MCF 10A (cell line): ENCODE data around the gene NSUN2. TPM values are rescaled to one million over a fixed set of nuclear protein-coding genes. Genes with fewer than 3 reads are reported as not detected.

Experiments used
- BruUV-seq: library from RNA; stranded (reverse); fragments of 400-500 nt; replicated peaks from 2 replicates; lab custom pipeline; 2021; lab: Mats Ljungman, UMichigan
- CTCF ChIA-PET: fragments of 300-600 bp; sonication (Branson Sonifier 250); formaldehyde crosslinking; extraction: SDS; loops from one replicate; lab custom pipeline; 2021; ENCODE audit warnings: antibody characterized with exemption, inconsistent platforms; lab: Yijun Ruan, JAX
- POLR2A ChIA-PET: fragments of 300-600, 350-650 bp; sonication (Branson Sonifier 250); formaldehyde crosslinking; extraction: SDS; loops from one replicate; lab custom pipeline; 2020; ENCODE audit warnings: antibody characterized with exemption, inconsistent platforms; lab: Yijun Ruan, JAX
- DNase-seq: peaks from one replicate; pipeline ENCODE4 v3.0.0-alpha.2; 2018; ENCODE audit not compliant: unreplicated experiment
- H3K27ac Mint-ChIP-seq: one replicate; pipeline ENCODE4 v1.8.0; 2022; ENCODE audit warnings: mild to moderate bottlenecking, low read depth, mixed read lengths; ENCODE audit not compliant: unreplicated experiment
- H3K27me3 Mint-ChIP-seq: one replicate; pipeline ENCODE4 v1.8.0; 2022; ENCODE audit warnings: mixed read lengths; ENCODE audit not compliant: insufficient read depth, unreplicated experiment
- H3K36me3 Mint-ChIP-seq: one replicate; pipeline ENCODE4 v1.8.0; 2022; ENCODE audit warnings: mild to moderate bottlenecking, moderate library complexity, mixed read lengths; ENCODE audit not compliant: insufficient read depth, unreplicated experiment
- H3K4me1 Mint-ChIP-seq: one replicate; pipeline ENCODE4 v1.8.0; 2022; ENCODE audit warnings: mixed read lengths; ENCODE audit not compliant: insufficient read depth, unreplicated experiment
- H3K4me3 Mint-ChIP-seq: one replicate; pipeline ENCODE4 v1.8.0; 2022; ENCODE audit warnings: mild to moderate bottlenecking, moderate library complexity, mixed read lengths; ENCODE audit not compliant: unreplicated experiment
- H3K9me3 Mint-ChIP-seq: one replicate; pipeline ENCODE4 v1.8.0; 2022; ENCODE audit warnings: mixed read lengths; ENCODE audit not compliant: unreplicated experiment
- intact Hi-C: fragments of 100-400 bp; cut with micrococcal nuclease; formaldehyde crosslinking; loops from 2 replicates; pipeline ENCODE4 v1.14.1; 2022
- total RNA-seq: library from RNA; stranded (reverse); gene quantifications from 2 replicates; pipeline ENCODE4 v1.2.3, GENCODE V29; 2022
- TF ChIP-seq, protein P1 (sequence below): fragments of 200-600 bp; IDR thresholded peaks from one replicate; pipeline ENCODE4 v1.8.0; 2022; ENCODE audit warnings: antibody characterized with exemption, mild to moderate bottlenecking; ENCODE audit not compliant: unreplicated experiment

Gene NSUN2
- total RNA-seq, 1 experiment from 2014 or later = 95.7 TPM

DNA sequence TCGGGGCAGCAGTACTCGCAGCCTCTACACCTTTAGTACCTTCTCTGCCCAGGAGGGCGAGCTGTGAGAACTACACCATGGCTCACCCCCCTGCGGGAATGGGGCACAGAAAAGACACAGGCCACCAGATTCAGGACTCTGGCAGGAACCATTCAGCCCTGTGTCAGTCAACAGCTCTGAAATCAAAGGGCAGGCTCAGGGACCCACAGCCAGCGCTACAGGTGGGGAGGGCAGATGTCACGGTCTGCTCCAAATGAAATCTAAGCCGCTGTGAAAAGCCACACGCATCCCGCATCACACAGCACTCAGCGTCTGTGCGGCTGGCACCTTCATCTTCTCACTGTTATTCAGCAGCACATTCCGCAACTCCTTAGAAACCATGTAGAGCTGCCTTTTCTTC is 27.9 kb downstream of the NSUN2 start:
- H3K4me1 Mint-ChIP-seq = no peaks in the 10 kb centered on the region
- H3K36me3 Mint-ChIP-seq = peaks cover 81% of the 10 kb centered on the region
- no peak overlapping the region for H3K4me3 Mint-ChIP-seq
- ChIA-PET CTCF (interaction anchor here (0.6 to 1.4 kb wide), 4 partner anchors 10 to 1905 kb away, joined by 3 to 6 read pairs (median 4); no protein-coding TSS in a partner anchor), POLR2A (no interaction called here)
- no peaks in the 10 kb centered on the region for H3K27me3 Mint-ChIP-seq
- H3K9me3 Mint-ChIP-seq = no peaks in the 10 kb centered on the region
- no TSS peak for BruUV-seq
- intact Hi-C loops = no loop called here
- TF ChIP-seq, protein P1, sequence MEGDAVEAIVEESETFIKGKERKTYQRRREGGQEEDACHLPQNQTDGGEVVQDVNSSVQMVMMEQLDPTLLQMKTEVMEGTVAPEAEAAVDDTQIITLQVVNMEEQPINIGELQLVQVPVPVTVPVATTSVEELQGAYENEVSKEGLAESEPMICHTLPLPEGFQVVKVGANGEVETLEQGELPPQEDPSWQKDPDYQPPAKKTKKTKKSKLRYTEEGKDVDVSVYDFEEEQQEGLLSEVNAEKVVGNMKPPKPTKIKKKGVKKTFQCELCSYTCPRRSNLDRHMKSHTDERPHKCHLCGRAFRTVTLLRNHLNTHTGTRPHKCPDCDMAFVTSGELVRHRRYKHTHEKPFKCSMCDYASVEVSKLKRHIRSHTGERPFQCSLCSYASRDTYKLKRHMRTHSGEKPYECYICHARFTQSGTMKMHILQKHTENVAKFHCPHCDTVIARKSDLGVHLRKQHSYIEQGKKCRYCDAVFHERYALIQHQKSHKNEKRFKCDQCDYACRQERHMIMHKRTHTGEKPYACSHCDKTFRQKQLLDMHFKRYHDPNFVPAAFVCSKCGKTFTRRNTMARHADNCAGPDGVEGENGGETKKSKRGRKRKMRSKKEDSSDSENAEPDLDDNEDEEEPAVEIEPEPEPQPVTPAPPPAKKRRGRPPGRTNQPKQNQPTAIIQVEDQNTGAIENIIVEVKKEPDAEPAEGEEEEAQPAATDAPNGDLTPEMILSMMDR = no peak
- DNase-seq = no peak
- H3K27ac Mint-ChIP-seq = no peak overlapping the region

DNA sequence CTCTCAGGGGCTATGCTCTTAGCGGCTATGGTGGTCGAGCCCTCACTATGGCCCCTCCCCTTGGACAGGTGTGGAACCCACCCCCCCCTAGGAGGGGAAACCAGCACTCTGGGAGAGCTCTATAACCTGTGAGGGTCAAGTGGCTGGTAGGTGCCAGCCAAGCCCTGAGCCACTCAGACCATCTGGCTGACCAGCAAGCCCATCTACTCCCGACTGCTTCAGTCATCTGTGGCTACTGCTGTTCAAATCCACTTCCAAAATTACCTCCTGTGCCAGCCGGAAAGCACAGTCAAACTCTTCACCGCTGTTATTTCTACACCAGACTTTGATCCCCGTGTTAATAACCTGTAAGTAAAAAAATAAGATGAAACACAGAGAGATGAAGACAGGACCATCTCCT is 28.5 kb downstream of the NSUN2 start:
- Mint-ChIP-seq H3K4me1 (no peaks in the 10 kb centered on the region), H3K36me3 (peaks cover 80% of the 10 kb centered on the region), H3K27me3 (no peaks in the 10 kb centered on the region), H3K4me3 (no peak overlapping the region), H3K27ac (no peak overlapping the region), H3K9me3 (no peaks in the 10 kb centered on the region)
- no peak for DNase-seq
- POLR2A ChIA-PET = no interaction called here
- intact Hi-C loops = no loop called here
- CTCF ChIA-PET = no interaction called here
- TF ChIP-seq, protein P1 = no peak
- BruUV-seq = no TSS peak

DNA sequence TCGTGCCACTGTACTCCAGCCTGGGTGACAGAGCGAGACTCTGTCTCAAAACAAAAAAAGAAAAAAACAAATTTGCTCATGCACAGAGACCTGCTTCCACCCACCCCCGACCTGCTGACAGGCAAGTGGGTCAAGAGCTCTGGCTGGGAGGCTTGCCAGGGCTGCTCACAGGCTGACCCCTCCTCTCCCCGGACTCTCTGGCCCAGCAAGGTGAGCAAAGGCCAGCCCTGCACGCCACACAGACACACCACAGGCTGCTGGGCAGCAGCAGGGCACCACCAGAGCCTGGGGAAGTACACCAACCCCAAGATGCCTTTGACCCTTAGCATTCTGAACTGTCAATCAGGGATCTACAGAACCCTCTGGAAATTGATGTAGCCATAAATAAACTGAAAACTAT is 29.2 kb downstream of the NSUN2 start:
- Mint-ChIP-seq H3K36me3 (peaks cover 81% of the 10 kb centered on the region), H3K4me3 (no peak overlapping the region), H3K9me3 (no peaks in the 10 kb centered on the region), H3K27me3 (no peaks in the 10 kb centered on the region), H3K4me1 (no peaks in the 10 kb centered on the region), H3K27ac (no peak overlapping the region)
- BruUV-seq = no TSS peak
- no peak for DNase-seq
- ChIA-PET POLR2A (no interaction called here), CTCF (interaction anchor here (1.0 kb wide), 1 partner anchor 148 kb away, joined by 4 read pairs; no protein-coding TSS in a partner anchor)
- intact Hi-C loops = no loop called here
- TF ChIP-seq, protein P1 = no peak

DNA sequence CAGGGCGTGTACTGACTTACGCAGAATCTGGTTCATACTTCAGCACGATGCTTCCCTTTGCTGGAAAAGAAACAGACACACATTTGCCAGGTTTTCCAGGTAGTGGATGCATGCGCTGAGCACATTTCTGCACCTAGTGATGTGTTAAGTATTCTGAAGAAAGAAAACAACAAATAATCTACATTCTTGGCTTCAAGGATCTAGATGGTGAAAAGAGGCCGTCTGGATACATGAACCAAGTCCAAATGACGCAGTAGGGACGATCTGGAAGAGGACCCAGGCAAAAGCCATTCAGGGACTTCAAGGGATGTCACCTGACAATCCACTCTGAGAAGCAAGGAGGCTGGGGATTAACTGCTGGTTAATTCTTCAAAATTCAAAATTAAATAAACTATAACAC is 30.4 kb downstream of the NSUN2 start:
- CTCF ChIA-PET = no interaction called here
- intact Hi-C loops = no loop called here
- Mint-ChIP-seq H3K4me3 (no peak overlapping the region), H3K9me3 (no peaks in the 10 kb centered on the region), H3K27ac (no peak overlapping the region), H3K27me3 (no peaks in the 10 kb centered on the region), H3K36me3 (peaks cover 89% of the 10 kb centered on the region), H3K4me1 (no peaks in the 10 kb centered on the region)
- TF ChIP-seq, protein P1 = no peak
- no peak for DNase-seq
- POLR2A ChIA-PET = interaction anchor here (1.1 kb wide), 1 partner anchor 8 kb away, joined by 3 read pairs; no protein-coding TSS in a partner anchor
- BruUV-seq = no TSS peak
